Measurements from ENCODE around the gene CCL2. TPM values are rescaled to one million over a fixed set of nuclear protein-coding genes. Genes with fewer than 3 reads are reported as not detected.
A peak's percentile ranks its signal among the peaks of the same experiment; 100 is the strongest.

The CCL2 gene
- total RNA-seq, 1 donor from 2014 or later: not detected

DNA sequence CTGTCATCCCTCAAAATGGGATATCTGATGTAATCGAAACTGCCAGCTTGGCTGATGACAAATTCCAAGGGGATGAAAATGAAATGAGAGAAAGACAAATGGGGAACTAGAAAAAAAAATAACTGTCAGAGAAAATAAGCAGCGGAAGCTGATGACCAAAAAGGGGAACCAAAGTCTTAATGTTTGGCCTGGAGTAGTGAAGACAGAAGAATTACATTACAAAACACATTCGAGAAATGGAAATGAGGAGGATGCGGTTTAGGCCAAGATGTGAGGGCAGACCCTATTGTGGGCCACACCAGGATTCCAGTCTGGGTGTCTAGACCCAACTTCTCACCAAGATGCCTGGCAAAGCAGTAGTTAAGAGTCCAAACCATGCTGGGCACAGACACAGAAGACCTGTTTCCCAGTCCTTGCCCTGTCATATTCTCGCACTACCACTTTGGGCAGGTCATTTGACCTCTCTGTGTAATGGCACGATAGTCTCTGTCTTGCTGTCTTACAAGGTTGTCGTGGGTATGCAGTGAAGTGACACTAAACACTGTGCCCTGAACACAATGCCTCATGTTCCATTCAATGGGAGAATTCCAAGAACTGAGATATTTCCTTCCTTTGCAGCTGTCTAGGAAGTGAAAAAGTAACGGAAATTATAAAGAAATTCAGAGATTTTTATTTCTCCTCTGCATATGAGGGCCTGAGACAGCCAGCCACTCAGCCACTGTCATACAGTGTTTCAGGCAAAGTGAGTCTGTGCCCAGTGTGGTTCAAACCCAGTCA lies 12.3 kb upstream of the CCL2 start:
- no peak overlapping the region for H3K4me3 ChIP-seq (ENCODE audit: low read depth, low read length)
- TF ChIP-seq, protein P1, sequence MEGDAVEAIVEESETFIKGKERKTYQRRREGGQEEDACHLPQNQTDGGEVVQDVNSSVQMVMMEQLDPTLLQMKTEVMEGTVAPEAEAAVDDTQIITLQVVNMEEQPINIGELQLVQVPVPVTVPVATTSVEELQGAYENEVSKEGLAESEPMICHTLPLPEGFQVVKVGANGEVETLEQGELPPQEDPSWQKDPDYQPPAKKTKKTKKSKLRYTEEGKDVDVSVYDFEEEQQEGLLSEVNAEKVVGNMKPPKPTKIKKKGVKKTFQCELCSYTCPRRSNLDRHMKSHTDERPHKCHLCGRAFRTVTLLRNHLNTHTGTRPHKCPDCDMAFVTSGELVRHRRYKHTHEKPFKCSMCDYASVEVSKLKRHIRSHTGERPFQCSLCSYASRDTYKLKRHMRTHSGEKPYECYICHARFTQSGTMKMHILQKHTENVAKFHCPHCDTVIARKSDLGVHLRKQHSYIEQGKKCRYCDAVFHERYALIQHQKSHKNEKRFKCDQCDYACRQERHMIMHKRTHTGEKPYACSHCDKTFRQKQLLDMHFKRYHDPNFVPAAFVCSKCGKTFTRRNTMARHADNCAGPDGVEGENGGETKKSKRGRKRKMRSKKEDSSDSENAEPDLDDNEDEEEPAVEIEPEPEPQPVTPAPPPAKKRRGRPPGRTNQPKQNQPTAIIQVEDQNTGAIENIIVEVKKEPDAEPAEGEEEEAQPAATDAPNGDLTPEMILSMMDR (IDR thresholded peaks at IDR 0.05; ENCODE audit: insufficient read depth, low read length, severe bottlenecking): no peak
- DNase-seq (ENCODE audit: low read depth) (no peak), FAIRE-seq (no peak)
- H3K36me3 ChIP-seq (ENCODE audit: control insufficient read depth, insufficient read depth, low read length): no peaks in the 10 kb centered on the region
- H3K27me3 ChIP-seq (ENCODE audit: control insufficient read depth, insufficient read depth, low read length): no peaks in the 10 kb centered on the region

- Histone ChIP-seq H3K27me3 (ENCODE audit: control insufficient read depth, insufficient read depth, low read length) (no peaks in the 10 kb centered on the region), H3K36me3 (ENCODE audit: control insufficient read depth, insufficient read depth, low read length) (no peaks in the 10 kb centered on the region), H3K4me3 (ENCODE audit: low read depth, low read length) (no peak overlapping the region)
- FAIRE-seq (no peak), DNase-seq (ENCODE audit: low read depth) (peak; percentile 5)
- TF ChIP-seq, protein P1 (IDR thresholded peaks at IDR 0.05; ENCODE audit: insufficient read depth, low read length, severe bottlenecking): no peak
Observed at GRCh38 chr17:34243364-34244320, 11.4 kb upstream of the CCL2 start.

- FAIRE-seq: no peak
- Histone ChIP-seq H3K27me3 (ENCODE audit: control insufficient read depth, insufficient read depth, low read length) (no peaks in the 10 kb centered on the region), H3K4me3 (ENCODE audit: low read depth, low read length) (no peak overlapping the region), H3K36me3 (ENCODE audit: control insufficient read depth, insufficient read depth, low read length) (no peaks in the 10 kb centered on the region)
- no peak for DNase-seq (ENCODE audit: low read depth)
- TF ChIP-seq, protein P1 (IDR thresholded peaks at IDR 0.05; ENCODE audit: insufficient read depth, low read length, severe bottlenecking): no peak
Observed at GRCh38 chr17:34245351-34245905, 9.7 kb upstream of the CCL2 start.

DNA sequence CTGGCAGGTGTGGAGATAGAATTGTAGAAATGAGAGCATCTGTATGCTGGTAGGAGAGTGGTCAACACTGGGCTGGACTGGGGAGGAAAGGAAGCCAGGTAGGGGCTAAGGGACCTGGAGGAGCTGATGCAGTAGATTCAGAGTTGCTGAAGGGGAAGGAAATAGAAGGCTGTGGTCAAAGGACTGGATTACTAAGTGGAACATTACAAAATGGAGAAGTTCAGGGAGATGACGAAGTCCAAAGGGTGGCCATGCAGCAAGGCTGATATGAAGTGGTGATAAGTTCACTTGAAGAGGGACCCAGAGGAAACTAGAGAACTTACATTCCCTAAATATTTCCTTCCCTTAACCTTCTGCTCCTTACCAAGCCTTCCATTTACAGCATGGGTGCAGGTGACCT lies 8.6 kb upstream of the CCL2 start:
- TF ChIP-seq, protein P1 (IDR thresholded peaks at IDR 0.05; ENCODE audit: insufficient read depth, low read length, severe bottlenecking): no peak
- no peaks in the 10 kb centered on the region for H3K36me3 ChIP-seq (ENCODE audit: control insufficient read depth, insufficient read depth, low read length)
- H3K4me3 ChIP-seq (ENCODE audit: low read depth, low read length): no peak overlapping the region
- FAIRE-seq (no peak), DNase-seq (ENCODE audit: low read depth) (no peak)
- no peaks in the 10 kb centered on the region for H3K27me3 ChIP-seq (ENCODE audit: control insufficient read depth, insufficient read depth, low read length)

DNA sequence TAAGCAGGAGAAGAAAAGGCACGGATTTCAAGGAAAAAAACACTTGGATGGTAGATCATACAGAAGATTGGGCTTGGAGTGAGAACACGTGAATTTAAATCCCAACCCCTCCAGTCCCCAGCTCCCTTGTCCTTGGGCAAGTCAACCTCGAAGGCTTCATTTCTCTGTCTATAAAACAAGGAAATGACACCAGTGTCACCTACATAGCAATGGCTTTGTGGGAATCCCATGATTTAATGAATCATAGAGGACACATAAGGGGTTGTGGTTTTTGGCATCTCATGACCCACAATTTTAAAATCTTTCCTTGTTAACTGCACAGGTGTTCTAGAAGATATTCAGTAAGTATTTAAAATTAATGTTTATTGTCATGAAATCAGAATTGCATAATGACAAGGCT lies 8.2 kb upstream of the CCL2 start:
- TF ChIP-seq, protein P1 (IDR thresholded peaks at IDR 0.05; ENCODE audit: insufficient read depth, low read length, severe bottlenecking): no peak
- Histone ChIP-seq H3K36me3 (ENCODE audit: control insufficient read depth, insufficient read depth, low read length) (no peaks in the 10 kb centered on the region), H3K27me3 (ENCODE audit: control insufficient read depth, insufficient read depth, low read length) (no peaks in the 10 kb centered on the region), H3K4me3 (ENCODE audit: low read depth, low read length) (no peak overlapping the region)
- FAIRE-seq: no peak
- DNase-seq (ENCODE audit: low read depth): no peak
